ENCODE results near the gene TATDN2. TPM values are rescaled to one million over a fixed set of nuclear protein-coding genes. Genes with fewer than 3 reads are reported as not detected.

Gene TATDN2
- polyA plus RNA-seq, 2 of the 4 experiments (the other 2 are of a cell fraction): 22.4 to 34.9 TPM

GRCh38 chr3:10232137-10232536, 16.1 kb upstream of the TATDN2 start:
- H3K4me2 ChIP-seq: no peak overlapping the region
- FAIRE-seq (no peak), DNase-seq (ENCODE audit: low read depth in 1 of 2, low spot score in 1 of 2) (no peak), ATAC-seq (no peak)
- ChIA-PET POLR2A (interaction anchor here (0.5 kb wide), 1 partner anchor 90 kb away, joined by 4 read pairs; no protein-coding TSS in a partner anchor), CTCF (interaction anchor here (1.0 kb wide), 2 partner anchors 10 to 14 kb away, joined by 3 read pairs; no protein-coding TSS in a partner anchor)
- H3K4me1 ChIP-seq: no peaks in the 10 kb centered on the region
- TF ChIP-seq HOXB13 (CRISPR knock-in tag; IDR thresholded peaks at IDR 0.05; ENCODE audit: low read depth) (no peak), ELK1 (IDR thresholded peaks at IDR 0.05; ENCODE audit: low read depth, low read length) (no peak), KDM1A (IDR thresholded peaks at IDR 0.05; ENCODE audit: low read depth) (no peak), PBX3 (IDR thresholded peaks at IDR 0.05) (no peak), KDM5A (IDR thresholded peaks at IDR 0.05) (no peak), CHD4 (IDR thresholded peaks at IDR 0.05; ENCODE audit: borderline replicate concordance) (no peak), HES2 (IDR thresholded peaks at IDR 0.05) (no peak), TP53 (CRISPR knock-in tag; IDR thresholded peaks at IDR 0.05) (no peak), MAFK (IDR thresholded peaks at IDR 0.05; ENCODE audit: partially characterized antibody) (no peak), CTCF (IDR thresholded peaks at IDR 0.05) (no peak), PHF8 (IDR thresholded peaks at IDR 0.05; ENCODE audit: borderline replicate concordance, low read depth) (no peak), HDAC2 (IDR thresholded peaks at IDR 0.05) (no peak), RCOR1 (IDR thresholded peaks at IDR 0.05; ENCODE audit: low read depth, low read length) (no peak), GATA3 (IDR thresholded peaks at IDR 0.05; ENCODE audit: borderline replicate concordance) (no peak), SMC3 (IDR thresholded peaks at IDR 0.05) (no peak), HOXA7 (CRISPR knock-in tag; IDR thresholded peaks at IDR 0.05) (no peak), BHLHE40 (IDR thresholded peaks at IDR 0.05; ENCODE audit: low read depth, low read length) (no peak), ATOH8 (CRISPR knock-in tag; IDR thresholded peaks at IDR 0.05; ENCODE audit: low read depth) (no peak), MYC (IDR thresholded peaks at IDR 0.05; ENCODE audit: borderline replicate concordance, low read length) (no peak)
- H3K9me3 ChIP-seq: no peaks in the 10 kb centered on the region
- no peak overlapping the region for H3K4me3 ChIP-seq
- no peak overlapping the region for H3K27ac ChIP-seq
- WGBS (ENCODE audit: missing lambda C conversion rate): 92% methylated on average over 7 of the region's 7 CpGs

- TF ChIP-seq CHD4 (IDR thresholded peaks at IDR 0.05; ENCODE audit: borderline replicate concordance) (no peak), TFCP2L1 (CRISPR knock-in tag; IDR thresholded peaks at IDR 0.05) (no peak), ELK1 (IDR thresholded peaks at IDR 0.05; ENCODE audit: low read depth, low read length) (no peak), RAD21 (conservative IDR thresholded peaks at IDR 0.05 in 1 of 2, IDR thresholded peaks at IDR 0.05 in 1 of 2) (no peak), CHD2 (IDR thresholded peaks at IDR 0.05; ENCODE audit: low read length, partially characterized antibody) (no peak), MAX (IDR thresholded peaks at IDR 0.05) (no peak), RFX5 (IDR thresholded peaks at IDR 0.05) (no peak), FOSB (CRISPR knock-in tag; IDR thresholded peaks at IDR 0.05) (no peak), GATA3 (IDR thresholded peaks at IDR 0.05; ENCODE audit: borderline replicate concordance) (no peak), RNF2 (IDR thresholded peaks at IDR 0.05; ENCODE audit: borderline replicate concordance, low read depth) (no peak), MAZ (IDR thresholded peaks at IDR 0.05; ENCODE audit: borderline replicate concordance, low read depth, low read length) (no peak), HMGXB4 (CRISPR knock-in tag; IDR thresholded peaks at IDR 0.05; ENCODE audit: borderline replicate concordance) (no peak), EP300 (IDR thresholded peaks at IDR 0.05) (no peak), RARB (CRISPR knock-in tag; IDR thresholded peaks at IDR 0.05) (no peak), SMC3 (IDR thresholded peaks at IDR 0.05) (no peak), BHLHE40 (IDR thresholded peaks at IDR 0.05; ENCODE audit: low read depth, low read length) (no peak)
- ATAC-seq (no peak), FAIRE-seq (no peak), DNase-seq (ENCODE audit: low read depth in 1 of 2, low spot score in 1 of 2) (no peak)
- Histone ChIP-seq H3K4me1 (no peaks in the 10 kb centered on the region), H3K9me3 (no peaks in the 10 kb centered on the region), H3K27ac (no peak overlapping the region), H3K4me2 (no peak overlapping the region), H3K4me3 (no peak overlapping the region)
- ChIA-PET POLR2A (interaction anchor here (1.0 kb wide), 1 partner anchor 69 kb away, joined by 6 read pairs; no protein-coding TSS in a partner anchor), CTCF (no interaction called here)
- WGBS (ENCODE audit: missing lambda C conversion rate): 89% methylated on average over 13 of the region's 13 CpGs
These were observed 14.3 kb upstream of the TATDN2 start for GRCh38 chr3:10233988-10234387.
